H9 (cell line): ENCODE results near the gene PLCD3. TPM values are rescaled to one million over a fixed set of nuclear protein-coding genes. Genes with fewer than 3 reads are reported as not detected.

Experiments
- DNase-seq: peaks from one replicate; pipeline ENCODE4 v3.0.0-alpha.2; 2017
- H2AFZ ChIP-seq: one replicate; pipeline ENCODE4 v1.6.1; 2013; ENCODE audit warnings: mild to moderate bottlenecking, low read length, control low read depth, moderate library complexity
- H2AK5ac ChIP-seq: 2 replicates; pipeline ENCODE4 v1.6.1; 2013; ENCODE audit warnings: low read length, control low read depth, mixed read lengths; ENCODE audit not compliant: insufficient read length
- H2BK120ac ChIP-seq: one replicate; pipeline ENCODE4 v1.6.1; 2013; ENCODE audit warnings: low read depth, mild to moderate bottlenecking, low read length, control low read depth, inconsistent platforms; ENCODE audit not compliant: poor library complexity, severe bottlenecking
- H2BK12ac ChIP-seq: 2 replicates; pipeline ENCODE4 v1.6.1; 2013; ENCODE audit warnings: low read length, control low read depth, mixed read lengths, low read depth; ENCODE audit not compliant: insufficient read length
- H2BK15ac ChIP-seq: 2 replicates; pipeline ENCODE4 v1.6.1; 2013; ENCODE audit warnings: low read depth, low read length, control low read depth
- H2BK20ac ChIP-seq: one replicate; pipeline ENCODE4 v1.6.1; 2013; ENCODE audit warnings: low read depth, mild to moderate bottlenecking, low read length, control low read depth, inconsistent platforms; ENCODE audit not compliant: poor library complexity, severe bottlenecking
- H2BK5ac ChIP-seq: 2 replicates; pipeline ENCODE4 v1.6.1; 2013; ENCODE audit warnings: low read length, control low read depth, mixed read lengths; ENCODE audit not compliant: insufficient read length
- H3K14ac ChIP-seq: 2 replicates; pipeline ENCODE4 v1.6.1; 2013; ENCODE audit warnings: low read length, control low read depth; ENCODE audit not compliant: insufficient read depth
- H3K18ac ChIP-seq: 2 replicates; pipeline ENCODE4 v1.6.1; 2013; ENCODE audit warnings: low read depth, mild to moderate bottlenecking, mixed read lengths, low read length, control low read depth; ENCODE audit not compliant: insufficient read length
- H3K23ac ChIP-seq: 2 replicates; pipeline ENCODE4 v1.6.1; 2013; ENCODE audit warnings: low read length, control low read depth, mixed read lengths, low read depth; ENCODE audit not compliant: insufficient read length
- H3K23me2 ChIP-seq: 2 replicates; pipeline ENCODE4 v1.6.1; 2013; ENCODE audit warnings: low read depth, mild to moderate bottlenecking, mixed read lengths, low read length, control low read depth; ENCODE audit not compliant: insufficient read length, poor library complexity, severe bottlenecking
- H3K27ac ChIP-seq: 2 replicates; pipeline ENCODE4 v1.5.1; 2013; ENCODE audit warnings: low read length, control low read depth, mixed read lengths, low read depth; ENCODE audit not compliant: insufficient read length
- H3K27me3 ChIP-seq: 2 replicates; pipeline ENCODE4 v1.6.1; 2013; ENCODE audit warnings: low read length, control low read depth, inconsistent platforms; ENCODE audit not compliant: insufficient read depth
- H3K4ac ChIP-seq: 2 replicates; pipeline ENCODE4 v1.6.1; 2013; ENCODE audit warnings: low read depth, mild to moderate bottlenecking, control low read depth, inconsistent platforms, low read length, moderate library complexity
- H3K4me1 ChIP-seq: 2 replicates; pipeline ENCODE4 v1.6.1; 2013; ENCODE audit warnings: low read length, control low read depth, inconsistent platforms; ENCODE audit not compliant: insufficient read depth
- H3K4me2 ChIP-seq: 2 replicates; pipeline ENCODE4 v1.6.1; 2013; ENCODE audit warnings: low read length, control low read depth, mixed read lengths; ENCODE audit not compliant: insufficient read length, insufficient read depth
- H3K56ac ChIP-seq: 2 replicates; pipeline ENCODE4 v1.6.1; 2013; ENCODE audit warnings: low read depth, mild to moderate bottlenecking, mixed read lengths, low read length, control low read depth; ENCODE audit not compliant: insufficient read length
- H3K79me1 ChIP-seq: 2 replicates; pipeline ENCODE4 v1.6.1; 2013; ENCODE audit warnings: low read depth, mild to moderate bottlenecking, moderate library complexity, low read length, control low read depth, inconsistent platforms; ENCODE audit not compliant: insufficient read depth, poor library complexity, severe bottlenecking
- H3K79me2 ChIP-seq: 2 replicates; pipeline ENCODE4 v1.6.1; 2013; ENCODE audit warnings: low read length, control low read depth, inconsistent platforms; ENCODE audit not compliant: insufficient read depth
- H3K9ac ChIP-seq: 2 replicates; pipeline ENCODE4 v1.6.1; 2013; ENCODE audit warnings: low read length, control low read depth, mixed read lengths; ENCODE audit not compliant: insufficient read length; ENCODE audit errors: extremely low read depth
- H3K9me3 ChIP-seq: one replicate; pipeline ENCODE4 v1.6.1; 2013; ENCODE audit warnings: low read depth, low read length, inconsistent platforms; ENCODE audit not compliant: control insufficient read depth
- H3T11ph ChIP-seq: one replicate; pipeline ENCODE4 v1.6.1; 2013; ENCODE audit warnings: mild to moderate bottlenecking, low read length, control low read depth, inconsistent platforms
- H4K20me1 ChIP-seq: one replicate; pipeline ENCODE4 v1.6.1; 2013; ENCODE audit not compliant: control insufficient read depth, insufficient read length, insufficient read depth
- H4K5ac ChIP-seq: 2 replicates; pipeline ENCODE4 v1.6.1; 2013; ENCODE audit warnings: low read depth, mild to moderate bottlenecking, mixed read lengths, low read length, control low read depth; ENCODE audit not compliant: insufficient read length
- H4K8ac ChIP-seq: replicated peaks from 2 replicates; pipeline ENCODE4 v1.6.1; 2013; ENCODE audit warnings: low read length, control low read depth, mixed read lengths, low read depth; ENCODE audit not compliant: insufficient read length
- H4K91ac ChIP-seq: 2 replicates; pipeline ENCODE4 v1.6.1; 2013; ENCODE audit warnings: low read depth, mild to moderate bottlenecking, moderate library complexity, mixed read lengths, low read length, control low read depth; ENCODE audit not compliant: insufficient read length
- H3K27ac Mint-ChIP-seq, 3 experiments: 2 replicates in 2 of 3; 3 replicates in 1 of 3; pipeline ENCODE4 v1.8.0; 2020 to 2021; ENCODE audit warnings: mixed read lengths in 3 of 3, mild to moderate bottlenecking in 1 of 3, moderate library complexity in 1 of 3
- H3K27me3 Mint-ChIP-seq: 2 replicates; pipeline ENCODE4 v1.8.0; 2021; ENCODE audit warnings: low read depth, mild to moderate bottlenecking, moderate library complexity, mixed read lengths
- H3K36me3 Mint-ChIP-seq, 3 experiments: 2 replicates in 2 of 3; 3 replicates in 1 of 3; pipeline ENCODE4 v1.8.0; 2020 to 2021; ENCODE audit warnings: low read depth in 3 of 3, mixed read lengths in 3 of 3; ENCODE audit not compliant: insufficient read depth in 1 of 3
- H3K4me1 Mint-ChIP-seq, 2 experiments: 2 replicates each; pipeline ENCODE4 v1.8.0; 2020; ENCODE audit warnings: mixed read lengths in 2 of 2
- H3K4me3 Mint-ChIP-seq, 2 experiments: 2 replicates in 1 of 2; 3 replicates in 1 of 2; pipeline ENCODE4 v1.8.0; 2020 to 2021; ENCODE audit warnings: mild to moderate bottlenecking in 2 of 2, mixed read lengths in 2 of 2, moderate library complexity in 1 of 2
- H3K9me3 Mint-ChIP-seq, 2 experiments: 2 replicates in 1 of 2; 3 replicates in 1 of 2; pipeline ENCODE4 v1.8.0; 2020; ENCODE audit warnings: mild to moderate bottlenecking in 2 of 2, mixed read lengths in 2 of 2, moderate library complexity in 1 of 2
- CTCF ChIP-seq: fragments of 200-600 bp; sonication (generic); conservative IDR thresholded peaks from 3 replicates; pipeline ENCODE4 v1.8.0; 2021; ENCODE audit warnings: antibody characterized with exemption, mild to moderate bottlenecking
- WGBS: extraction: QIAGEN DNeasy Blood & Tissue Kit; methylation state at CpG from one replicate; pipeline ENCODE4 v1.1.7; 2013; ENCODE audit warnings: missing lambda C conversion rate, low lambda C conversion rate, mixed read lengths; ENCODE audit not compliant: insufficient read length; ENCODE audit errors: extremely low coverage; 5-methylcytosine and 5-hydroxymethylcytosine counted together
- total RNA-seq: library from RNA; stranded (reverse); gene quantifications from 2 replicates; pipeline ENCODE4 v1.2.1, GENCODE V29; 2021

PLCD3 gene
- total RNA-seq, 1 experiment from 2014 or later = 41.6 TPM

GRCh38 chr17:45116434-45117016 lies 15.8 kb downstream of the PLCD3 start:
- Histone ChIP-seq H3K9me3 (no peaks in the 10 kb centered on the region), H3K23me2 (no peaks in the 10 kb centered on the region), H2BK120ac (no peak overlapping the region), H4K8ac (no peak overlapping the region), H3K79me2 (no peaks in the 10 kb centered on the region), H3K4me1 (no peaks in the 10 kb centered on the region), H3K56ac (no peak overlapping the region), H4K20me1 (no peaks in the 10 kb centered on the region), H3K4ac (no peak overlapping the region), H3K4me2 (no peak overlapping the region), H3T11ph (no peak overlapping the region), H2AFZ (no peak overlapping the region), H4K91ac (no peak overlapping the region), H3K79me1 (no peaks in the 10 kb centered on the region), H3K14ac (peak overlapping the region; percentile 28; the same call in 1 of the 2 replicates), H2BK12ac (no peak overlapping the region), H3K23ac (no peak overlapping the region), H4K5ac (no peak overlapping the region), H3K27ac (no peak overlapping the region), H2BK20ac (no peak overlapping the region), H3K9ac (no peak overlapping the region), H2BK5ac (no peak overlapping the region), H2BK15ac (no peak overlapping the region), H2AK5ac (no peak overlapping the region), H3K27me3 (no peaks in the 10 kb centered on the region), H3K18ac (no peak overlapping the region)
- no CpG with 5 or more reads among the region's 10 CpGs for WGBS
- DNase-seq = no peak
- TF ChIP-seq CTCF = no peak
- Mint-ChIP-seq H3K4me3 (no peak overlapping the region), H3K4me1 (peaks cover 8 to 29% of the 10 kb centered on the region in 2 experiments), H3K27ac (peak overlapping the region; percentile 5 to 63 (median 52); a peak in 5 of 7 replicates), H3K36me3 (peaks cover 0 to 4% (median 0%) of the 10 kb centered on the region in 3 experiments; a peak in 4 of 7 replicates), H3K27me3 (no peaks in the 10 kb centered on the region), H3K9me3 (no peaks in the 10 kb centered on the region)
